Hypothalamus (tissue), 51 donors: ENCODE data around the gene NEXN.
"Not testable (repeated sequence)": the region's sequence is repeated elsewhere in the genome, so short reads cannot be mapped to it uniquely, and the experiment has no call there.

Experiments
- DNase-seq, 51 donors: peaks; one replicate each; lab custom pipeline; 2025; lab: John Stamatoyannopoulos, UW

Gene NEXN

GRCh38 chr1:77955709-77956108 is 67.3 kb downstream of the NEXN start:
- DNase-seq, result no peak

GRCh38 chr1:77956464-77956863 is 68.0 kb downstream of the NEXN start:
- no peak for DNase-seq

GRCh38 chr1:77958391-77958790 is 70.0 kb downstream of the NEXN start:
- no peak for DNase-seq

- DNase-seq, result no peak
Observed at GRCh38 chr1:77958850-77959249, 70.4 kb downstream of the NEXN start.

- no peak for DNase-seq
Observed at GRCh38 chr1:77961392-77961791, 73.0 kb downstream of the NEXN start.

- no peak for DNase-seq
Observed at GRCh38 chr1:77966291-77966690, 77.9 kb downstream of the NEXN start.

GRCh38 chr1:77970192-77970591 is 81.8 kb downstream of the NEXN start:
- DNase-seq, result no peak

GRCh38 chr1:77972080-77972479 is 83.7 kb downstream of the NEXN start:
- DNase-seq, result no peak

GRCh38 chr1:77975386-77975785 is 87.0 kb downstream of the NEXN start:
- no peak for DNase-seq

- no peak for DNase-seq
Observed at GRCh38 chr1:77975907-77976306, 87.5 kb downstream of the NEXN start.

GRCh38 chr1:77976433-77977076 is 88.1 kb downstream of the NEXN start:
- no peak for DNase-seq

GRCh38 chr1:77977989-77978292 is 89.5 kb downstream of the NEXN start:
- DNase-seq, result peak in 1 of 51 donors; percentile 16

- DNase-seq, result peak in 40 of 51 donors; percentile 4 to 86 (median 33)
Observed at GRCh38 chr1:77978293-77978968, 90.0 kb downstream of the NEXN start.

GRCh38 chr1:77978969-77979876 is 90.8 kb downstream of the NEXN start, which contains the start of gene FUBP1:
Gene FUBP1, minus strand, starts transcription at chr1:77979072. Its CDS starts 68 bp downstream, at chr1:77979004.
- peak; percentile 61 to 96 (median 87) for DNase-seq

GRCh38 chr1:77983352-77983996 is 95.0 kb downstream of the NEXN start:
- not testable (repeated sequence) for DNase-seq

GRCh38 chr1:77983997-77984355 is 95.6 kb downstream of the NEXN start:
- no peak for DNase-seq

- DNase-seq, result no peak
Observed at GRCh38 chr1:77984629-77985028, 96.2 kb downstream of the NEXN start.

- DNase-seq, result no peak
Observed at GRCh38 chr1:77986810-77987209, 98.4 kb downstream of the NEXN start.

GRCh38 chr1:77987919-77988318 is 99.5 kb downstream of the NEXN start:
- no peak for DNase-seq

- no peak for DNase-seq
Observed at GRCh38 chr1:77989744-77990143, 101.3 kb downstream of the NEXN start.

GRCh38 chr1:77990629-77991204 is 102.3 kb downstream of the NEXN start:
- DNase-seq, result no peak
